GM12878 (cell line): ENCODE data around the gene KLHL30. TPM values are rescaled to one million over a fixed set of nuclear protein-coding genes. Genes with fewer than 3 reads are reported as not detected.

ENCODE experiments used
- ATAC-seq: fragments of 200-7000 bp; cut with Tn5 transposase; 3 replicates; pipeline ENCODE4 v1.9.1; 2020; ENCODE audit warnings: mild to moderate bottlenecking, moderate library complexity
- BruUV-seq: library from RNA; stranded (reverse); fragments of 400-500 nt; replicated peaks from 2 replicates; lab custom pipeline; 2021; lab: Mats Ljungman, UMichigan
- CTCF ChIA-PET: fragments of 300-600 bp; sonication (Branson Sonifier 250); formaldehyde crosslinking; extraction: SDS; loops from one replicate; lab custom pipeline; 2021; ENCODE audit warnings: inconsistent platforms; lab: Yijun Ruan, JAX
- POLR2A ChIA-PET: fragments of 350-600 bp; formaldehyde crosslinking; extraction: SDS; loops from one replicate; lab custom pipeline; 2021; ENCODE audit warnings: inconsistent platforms; lab: Charles Lee
- RAD21 ChIA-PET: fragments of 300-600 bp; sonication (Branson Sonifier 250); formaldehyde crosslinking; loops from one replicate; lab custom pipeline; 2023; ENCODE audit warnings: antibody characterized with exemption; ENCODE audit not compliant: unreplicated experiment; lab: Charles Lee
- SMC1A ChIA-PET: fragments of 300-600 bp; sonication (Branson Sonifier 250); formaldehyde crosslinking; loops from one replicate; lab custom pipeline; 2023; ENCODE audit not compliant: unreplicated experiment, uncharacterized antibody; lab: Charles Lee
- DNase-seq: peaks from one replicate; pipeline ENCODE4 v3.0.0-alpha.2; 2011; ENCODE audit warnings: low read depth, low spot score
- FAIRE-seq: peaks from 3 replicates; lab custom pipeline; 2011; peaks lifted over from hg19 to GRCh38; lab: Jason Lieb, UNC
- H2AFZ ChIP-seq: 2 replicates; pipeline ENCODE4 v1.6.0; 2011; ENCODE audit warnings: low read depth, low read length, control low read depth; ENCODE audit not compliant: control insufficient read depth
- H3K27ac ChIP-seq: 2 replicates; pipeline ENCODE4 v1.5.1; 2011; ENCODE audit warnings: control low read depth; ENCODE audit not compliant: control insufficient read depth, insufficient read depth
- H3K27me3 ChIP-seq, 2 experiments: replicated peaks in 1 of 2; 2 replicates each; pipeline versions ENCODE4 v1.6.0 to v1.6.1; 2011; ENCODE audit warnings: low read length in 1 of 2; ENCODE audit not compliant: control insufficient read depth in 2 of 2, insufficient read depth in 2 of 2
- H3K36me3 ChIP-seq, 2 experiments: 2 replicates each; pipeline ENCODE4 v1.5.1; 2011; ENCODE audit warnings: low read length in 1 of 2; ENCODE audit not compliant: control insufficient read depth in 2 of 2, insufficient read depth in 2 of 2
- H3K4me1 ChIP-seq: 2 replicates; pipeline ENCODE4 v1.6.1; 2011; ENCODE audit warnings: mild to moderate bottlenecking, low read length, moderate library complexity, mixed read lengths; ENCODE audit not compliant: control insufficient read depth, insufficient read depth
- H3K4me2 ChIP-seq: 2 replicates; pipeline ENCODE4 v1.6.0; 2011; ENCODE audit warnings: control low read depth; ENCODE audit not compliant: control insufficient read depth, insufficient read depth
- H3K4me3 ChIP-seq: fragments of 200-600 bp; sonication (generic); 2 replicates; pipeline ENCODE4 v1.5.1; 2016
- H3K79me2 ChIP-seq: 2 replicates; pipeline ENCODE4 v1.6.0; 2011; ENCODE audit warnings: low read length; ENCODE audit not compliant: control insufficient read depth, insufficient read depth
- H3K9ac ChIP-seq: 2 replicates; pipeline ENCODE4 v1.8.0; 2011; ENCODE audit warnings: low read length, control low read depth, mixed read lengths; ENCODE audit not compliant: control insufficient read depth, insufficient read depth
- H3K9me3 ChIP-seq: replicated peaks from 3 replicates; pipeline ENCODE4 v1.5.1; 2011; ENCODE audit warnings: mild to moderate bottlenecking, low read length; ENCODE audit not compliant: control insufficient read depth, insufficient read depth
- H4K20me1 ChIP-seq: 2 replicates; pipeline ENCODE4 v1.6.0; 2011; ENCODE audit not compliant: control insufficient read depth, insufficient read depth
- FOXM1 ChIP-seq: IDR thresholded peaks from 2 replicates; pipeline ENCODE4 v1.6.1; 2012; ENCODE audit warnings: low read depth, mild to moderate bottlenecking, inconsistent platforms, low read length, moderate library complexity
- SMAD1 ChIP-seq: fragments of 450-650 bp; IDR thresholded peaks from 2 replicates; pipeline ENCODE4 v1.6.1; 2018; ENCODE audit warnings: mild to moderate bottlenecking, low read depth; ENCODE audit not compliant: partially characterized antibody
- SREBF2 ChIP-seq: IDR thresholded peaks from 2 replicates; pipeline ENCODE4 v1.6.1; 2012; ENCODE audit warnings: mild to moderate bottlenecking, low read length
- SUZ12 ChIP-seq: fragments of 200-600 bp; sonication (generic); IDR thresholded peaks from one replicate; pipeline ENCODE4 v1.6.1; 2018; ENCODE audit warnings: antibody characterized with exemption, mild to moderate bottlenecking; ENCODE audit not compliant: unreplicated experiment
- WGBS: methylation state at CpG from one replicate; pipeline ENCODE4 v1.1.6; 2016; ENCODE audit warnings: low lambda C conversion rate; ENCODE audit not compliant: insufficient replicate concordance, insufficient coverage; ENCODE audit errors: missing lambda C conversion rate; 5-methylcytosine and 5-hydroxymethylcytosine counted together
- in situ Hi-C: fragments of 300-500 bp; cut with MboI; formaldehyde crosslinking; loops from 9 replicates; pipeline ENCODE4 v1.14.3; 2018; ENCODE audit warnings: mixed read lengths
- intact Hi-C: fragments of 100-400 bp; cut with micrococcal nuclease; formaldehyde crosslinking; loops from one replicate; pipeline ENCODE4 v1.14.2; 2022; ENCODE audit not compliant: unreplicated experiment
- polyA plus RNA-seq, 11 experiments: library from polyadenylated mRNA; depleted of rRNA in 4 of 11; unstranded in 6 of 11; stranded (reverse) in 5 of 11; fragments of >200 nt; fragmentation: Nextera tagmentation in 4 of 11; fragmentation: Illumina TruSeq in 1 of 11; extraction: Ambion mirVana in 4 of 11; extraction: Trizol in 1 of 11; gene quantifications; 1 replicate in 1 of 11; 2 replicates in 10 of 11; pipeline versions ENCODE4 v1.2.1 to v1.2.3, GENCODE V29; 2011 to 2016; ENCODE audit warnings: inconsistent platforms in 2 of 11, missing spikeins in 2 of 11, low read depth in 1 of 11
- total RNA-seq, 4 experiments: library from RNA; depleted of rRNA in 3 of 4; stranded (reverse); fragments of >200 nt in 3 of 4; fragmentation: Illumina TruSeq in 1 of 4; extraction: Trizol in 1 of 4; gene quantifications; 2 replicates each; pipeline versions ENCODE4 v1.2.1 to v1.2.3, GENCODE V29; 2013 to 2021
- TF ChIP-seq, protein P1 (sequence below): IDR thresholded peaks from 2 replicates; pipeline ENCODE4 v1.6.1; 2011; ENCODE audit warnings: borderline replicate concordance, low read depth, mild to moderate bottlenecking, moderate library complexity, low read length; ENCODE audit not compliant: insufficient read depth, poor library complexity, severe bottlenecking
- TF ChIP-seq, protein P2 (sequence below): IDR thresholded peaks from 2 replicates; pipeline ENCODE4 v1.6.1; 2012; ENCODE audit warnings: low read depth, low read length, improper control_type of control experiment

The KLHL30 gene
- total and polyA plus RNA-seq, 10 of the 15 experiments (the other 5 are each of a cell fraction or from before 2014, with no cell fraction given), result 0.03 TPM; not detected in 9

DNA sequence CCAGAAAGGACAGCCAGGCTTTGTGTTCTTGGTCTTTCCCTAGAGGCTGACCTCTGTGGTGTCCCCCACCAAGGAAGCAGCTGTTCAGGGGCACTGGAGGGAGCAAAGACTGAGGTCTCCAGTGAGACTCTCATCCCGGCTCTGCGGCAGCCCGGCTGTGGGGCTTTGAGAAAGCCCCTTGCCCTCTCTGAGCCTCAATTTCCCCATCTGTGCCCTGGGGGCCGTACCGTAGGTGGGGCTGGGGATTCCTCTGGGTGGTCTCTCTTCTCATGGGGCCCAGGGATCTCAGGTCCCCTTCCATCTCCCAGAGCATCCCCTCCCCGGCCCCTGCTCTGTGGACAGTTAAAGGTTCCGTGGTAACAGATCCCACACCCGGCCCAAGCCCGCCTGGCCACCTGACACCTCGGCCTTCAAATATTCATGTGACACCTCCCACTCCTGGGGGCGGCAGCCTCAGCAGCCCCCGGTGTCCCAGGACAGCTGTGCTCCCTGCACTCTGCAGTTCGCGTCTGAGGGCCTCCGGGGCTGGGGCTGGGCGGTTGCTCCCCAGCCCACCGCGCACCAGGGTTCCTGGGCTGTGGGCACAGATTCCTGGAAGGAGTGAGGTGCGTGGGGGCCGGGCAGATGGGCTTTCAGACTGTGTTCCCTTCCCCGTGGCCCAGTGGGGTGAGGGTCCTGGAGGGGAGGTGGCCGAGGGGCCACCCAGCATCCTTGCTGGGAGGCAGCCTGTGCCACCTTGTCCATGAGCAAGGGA is 15.1 kb upstream of the KLHL30 start:
- Histone ChIP-seq H4K20me1 (no peaks in the 10 kb centered on the region), H3K27ac (no peak overlapping the region), H3K4me1 (no peaks in the 10 kb centered on the region), H3K79me2 (no peaks in the 10 kb centered on the region), H3K4me3 (no peak overlapping the region), H3K36me3 (no peaks in the 10 kb centered on the region), H3K27me3 (no peaks in the 10 kb centered on the region), H3K9ac (no peak overlapping the region), H3K4me2 (no peak overlapping the region), H3K9me3 (peaks cover 4% of the 10 kb centered on the region; the same call in 2 of the 3 replicates), H2AFZ (no peak overlapping the region)
- ChIA-PET CTCF (no interaction called here), SMC1A (no interaction called here), POLR2A (no interaction called here), RAD21 (no interaction called here)
- TF ChIP-seq SREBF2, result no peak
- TF ChIP-seq, protein P1, sequence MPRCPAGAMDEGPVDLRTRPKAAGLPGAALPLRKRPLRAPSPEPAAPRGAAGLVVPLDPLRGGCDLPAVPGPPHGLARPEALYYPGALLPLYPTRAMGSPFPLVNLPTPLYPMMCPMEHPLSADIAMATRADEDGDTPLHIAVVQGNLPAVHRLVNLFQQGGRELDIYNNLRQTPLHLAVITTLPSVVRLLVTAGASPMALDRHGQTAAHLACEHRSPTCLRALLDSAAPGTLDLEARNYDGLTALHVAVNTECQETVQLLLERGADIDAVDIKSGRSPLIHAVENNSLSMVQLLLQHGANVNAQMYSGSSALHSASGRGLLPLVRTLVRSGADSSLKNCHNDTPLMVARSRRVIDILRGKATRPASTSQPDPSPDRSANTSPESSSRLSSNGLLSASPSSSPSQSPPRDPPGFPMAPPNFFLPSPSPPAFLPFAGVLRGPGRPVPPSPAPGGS, result no peak
- DNase-seq (no peak), ATAC-seq (no peak), FAIRE-seq (no peak)
- intact Hi-C loops (no loop called here), in situ Hi-C loops (no loop called here)
- no TSS peak for BruUV-seq
- 44% methylated on average over 22 of the region's 22 CpGs for WGBS

DNA sequence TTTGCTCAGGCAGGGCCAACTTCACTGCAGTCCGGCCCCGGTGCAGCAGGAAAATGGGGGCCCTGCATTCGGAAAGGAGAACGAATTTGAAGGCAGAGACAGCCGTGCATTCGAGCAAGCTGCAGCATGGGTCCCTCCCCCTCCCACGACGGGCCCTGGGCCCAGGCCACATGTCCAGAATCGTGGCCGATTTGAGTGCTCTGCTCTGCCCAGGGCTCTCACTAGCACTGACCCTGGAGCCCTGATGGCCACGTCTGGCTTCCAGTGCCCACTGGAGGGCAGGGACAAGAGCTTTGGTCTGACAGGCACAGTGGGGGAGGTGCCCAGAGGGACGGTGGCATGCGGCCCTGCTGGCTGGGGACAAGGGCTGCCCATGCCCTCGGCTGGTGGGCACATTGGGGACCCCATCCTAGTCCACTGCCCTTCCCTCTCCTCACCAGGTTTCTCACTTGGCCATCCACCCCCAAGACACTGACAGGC is 14.4 kb upstream of the KLHL30 start:
- no peak overlapping the region for H3K4me3 ChIP-seq
- FAIRE-seq (no peak), ATAC-seq (no peak), DNase-seq (no peak)
- in situ Hi-C loops (no loop called here), intact Hi-C loops (no loop called here)
- CTCF ChIA-PET, result no interaction called here
- RAD21 ChIA-PET, result no interaction called here
- no peak for TF ChIP-seq SUZ12
- TF ChIP-seq, protein P2, sequence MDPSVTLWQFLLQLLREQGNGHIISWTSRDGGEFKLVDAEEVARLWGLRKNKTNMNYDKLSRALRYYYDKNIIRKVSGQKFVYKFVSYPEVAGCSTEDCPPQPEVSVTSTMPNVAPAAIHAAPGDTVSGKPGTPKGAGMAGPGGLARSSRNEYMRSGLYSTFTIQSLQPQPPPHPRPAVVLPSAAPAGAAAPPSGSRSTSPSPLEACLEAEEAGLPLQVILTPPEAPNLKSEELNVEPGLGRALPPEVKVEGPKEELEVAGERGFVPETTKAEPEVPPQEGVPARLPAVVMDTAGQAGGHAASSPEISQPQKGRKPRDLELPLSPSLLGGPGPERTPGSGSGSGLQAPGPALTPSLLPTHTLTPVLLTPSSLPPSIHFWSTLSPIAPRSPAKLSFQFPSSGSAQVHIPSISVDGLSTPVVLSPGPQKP, result no peak
- no peak for TF ChIP-seq FOXM1
- TF ChIP-seq SMAD1, result no peak
- 39% methylated on average over 14 of the region's 14 CpGs for WGBS
- H2AFZ ChIP-seq, result no peak overlapping the region
- no peaks in the 10 kb centered on the region for H3K4me1 ChIP-seq
- H3K9me3 ChIP-seq, result peaks cover 4% of the 10 kb centered on the region; the same call in 2 of the 3 replicates
- no peak overlapping the region for H3K4me2 ChIP-seq
- SMC1A ChIA-PET, result no interaction called here
- H3K9ac ChIP-seq, result no peak overlapping the region
- H3K79me2 ChIP-seq, result no peaks in the 10 kb centered on the region
- BruUV-seq, result no TSS peak
- POLR2A ChIA-PET, result no interaction called here
- no peaks in the 10 kb centered on the region for H3K27me3 ChIP-seq
- no peak overlapping the region for H3K27ac ChIP-seq
- no peaks in the 10 kb centered on the region for H4K20me1 ChIP-seq
- no peaks in the 10 kb centered on the region for H3K36me3 ChIP-seq
